ENCODE results near the gene ATF7IP. TPM values are rescaled to one million over a fixed set of nuclear protein-coding genes. Genes with fewer than 3 reads are reported as not detected.
A peak's percentile ranks its signal among the peaks of the same experiment; 100 is the strongest.

ATF7IP gene
- total RNA-seq, 4 donors from 2014 or later: 32.2 to 159 (median 85.3) TPM

- H3K36me3 ChIP-seq: peaks cover 0 to 45% (median 15%) of the 10 kb centered on the region in 4 donors
- no peak overlapping the region for H3K4me3 ChIP-seq
- no peaks in the 10 kb centered on the region for H3K9me3 ChIP-seq
- in situ Hi-C loops (cut with MboI; ENCODE audit: low pct_ligation_motif_present in 1 of 4, low pct_unique_long_range_greater_than_20kb in 1 of 4, low sequenced_read_pairs in 3 of 4) (no loop called here), intact Hi-C loops (cut with DNase I; ENCODE audit: low total_unique reads) (no loop called here)
- DNase-seq: no peak
- H3K4me1 ChIP-seq: no peaks in the 10 kb centered on the region
- TF ChIP-seq CTCF (IDR thresholded peaks at IDR 0.05): peak in 4 of 5 experiments; percentile 30 to 49 (median 32)
- TF ChIP-seq EP300 (IDR thresholded peaks at IDR 0.05; ENCODE audit: low read depth): no peak
- TF ChIP-seq POLR2AphosphoS5 (IDR thresholded peaks at IDR 0.05): no peak
- no peak for TF ChIP-seq POLR2A (IDR thresholded peaks at IDR 0.05)
- WGBS, 2 donors (ENCODE audit: low coverage in 1 of 2): 78 to 86% methylated on average over 1 to 2 of the region's 2 CpGs
- no peak overlapping the region for H3K27ac ChIP-seq
- H3K27me3 ChIP-seq: no peaks in the 10 kb centered on the region
Measured at GRCh38 chr12:14454098-14454907, 88.8 kb downstream of the ATF7IP start.

DNA sequence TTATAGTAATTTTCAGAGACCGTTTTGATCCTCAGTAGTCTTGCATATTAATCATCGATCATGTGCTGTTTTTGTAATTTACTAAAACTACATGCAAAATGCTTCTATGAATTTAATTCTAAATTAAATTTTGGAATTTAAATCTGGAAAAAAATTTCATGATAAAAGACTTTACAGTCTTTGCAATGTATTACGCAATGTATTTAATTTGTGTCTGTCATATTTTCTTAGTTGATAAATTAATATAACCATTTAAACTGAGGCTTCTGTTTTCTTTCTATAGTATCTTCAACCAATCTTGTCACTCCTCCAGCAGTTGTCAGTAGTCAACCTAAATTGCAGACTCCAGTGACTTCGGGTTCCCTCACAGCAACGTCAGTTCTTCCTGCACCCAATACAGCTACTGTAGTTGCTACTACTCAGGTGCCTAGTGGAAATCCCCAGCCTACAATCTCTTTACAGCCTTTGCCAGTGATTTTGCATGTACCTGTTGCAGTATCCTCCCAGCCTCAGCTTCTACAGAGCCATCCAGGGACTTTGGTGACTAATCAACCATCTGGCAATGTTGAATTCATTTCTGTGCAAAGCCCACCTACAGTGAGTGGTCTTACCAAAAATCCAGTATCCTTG is 94.8 kb downstream of the ATF7IP start:
- WGBS, 2 donors (ENCODE audit: low coverage in 1 of 2): 90 to 95% methylated on average over 5 of the region's 5 CpGs
- no peak for TF ChIP-seq POLR2A (IDR thresholded peaks at IDR 0.05)
- TF ChIP-seq EP300 (IDR thresholded peaks at IDR 0.05; ENCODE audit: low read depth): no peak
- no peak for TF ChIP-seq CTCF (IDR thresholded peaks at IDR 0.05)
- TF ChIP-seq POLR2AphosphoS5 (IDR thresholded peaks at IDR 0.05): no peak
- in situ Hi-C loops (cut with MboI; ENCODE audit: low pct_ligation_motif_present in 1 of 4, low pct_unique_long_range_greater_than_20kb in 1 of 4, low sequenced_read_pairs in 3 of 4) (no loop called here), intact Hi-C loops (cut with DNase I; ENCODE audit: low total_unique reads) (no loop called here)
- no peak for DNase-seq
- Histone ChIP-seq H3K36me3 (peaks cover 0 to 69% (median 16%) of the 10 kb centered on the region in 4 donors), H3K4me1 (no peaks in the 10 kb centered on the region), H3K9me3 (no peaks in the 10 kb centered on the region), H3K27me3 (no peaks in the 10 kb centered on the region), H3K4me3 (no peak overlapping the region), H3K27ac (no peak overlapping the region)

GRCh38 chr12:14471497-14471896 is 106.0 kb downstream of the ATF7IP start:
- DNase-seq: no peak
- Histone ChIP-seq H3K27ac (no peak overlapping the region), H3K27me3 (no peaks in the 10 kb centered on the region), H3K36me3 (peaks cover 0 to 62% (median 31%) of the 10 kb centered on the region in 4 donors), H3K9me3 (peaks cover 34 to 45% of the 10 kb centered on the region in 2 donors), H3K4me1 (peaks cover 0 to 8% (median 0%) of the 10 kb centered on the region in 4 donors), H3K4me3 (no peak overlapping the region)
- WGBS, 2 donors (ENCODE audit: low coverage in 1 of 2): 100% methylated on average over 1 of the region's 1 CpG
- intact Hi-C loops (cut with DNase I; ENCODE audit: low total_unique reads): no loop called here
- in situ Hi-C loops (cut with MboI; ENCODE audit: low pct_ligation_motif_present in 1 of 4, low pct_unique_long_range_greater_than_20kb in 1 of 4, low sequenced_read_pairs in 3 of 4): no loop called here
- TF ChIP-seq POLR2A (IDR thresholded peaks at IDR 0.05): no peak
- TF ChIP-seq CTCF (IDR thresholded peaks at IDR 0.05): no peak
- no peak for TF ChIP-seq EP300 (IDR thresholded peaks at IDR 0.05; ENCODE audit: low read depth)
- no peak for TF ChIP-seq POLR2AphosphoS5 (IDR thresholded peaks at IDR 0.05)

DNA sequence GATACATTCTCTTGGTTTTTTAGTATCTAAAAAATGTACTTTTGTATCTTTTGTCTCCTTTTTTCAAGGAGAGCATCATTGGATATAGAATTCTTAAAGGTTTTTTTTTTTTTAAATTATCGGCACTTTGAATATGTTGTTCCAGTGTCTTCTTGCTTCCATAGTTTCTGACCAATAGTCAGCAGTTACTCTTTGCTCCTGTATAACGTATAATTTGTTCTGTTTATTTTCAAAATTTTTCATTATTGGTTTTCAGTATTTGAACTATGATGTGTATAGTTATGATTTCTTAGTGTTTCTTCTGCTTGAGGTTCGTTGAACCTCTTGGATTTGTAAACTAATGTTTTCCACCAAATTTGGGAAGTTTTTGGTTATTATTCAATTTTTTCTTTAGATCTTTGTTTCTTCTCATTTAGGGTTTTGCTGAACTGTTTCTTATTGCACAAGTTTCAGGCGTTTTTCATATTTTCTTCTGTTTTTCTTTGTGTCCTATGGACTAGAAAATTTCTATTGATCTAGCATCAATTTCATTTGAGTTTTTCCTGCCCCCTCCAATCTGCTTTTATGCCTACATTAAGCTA is 108.3 kb downstream of the ATF7IP start:
- Histone ChIP-seq H3K4me3 (no peak overlapping the region), H3K36me3 (peaks cover 0 to 77% (median 30%) of the 10 kb centered on the region in 4 donors), H3K27me3 (no peaks in the 10 kb centered on the region), H3K4me1 (no peaks in the 10 kb centered on the region), H3K9me3 (peaks cover 34 to 45% of the 10 kb centered on the region in 2 donors), H3K27ac (no peak overlapping the region)
- intact Hi-C loops (cut with DNase I; ENCODE audit: low total_unique reads) (no loop called here), in situ Hi-C loops (cut with MboI; ENCODE audit: low pct_ligation_motif_present in 1 of 4, low pct_unique_long_range_greater_than_20kb in 1 of 4, low sequenced_read_pairs in 3 of 4) (no loop called here)
- no peak for DNase-seq
- WGBS, 2 donors (ENCODE audit: low coverage in 1 of 2): 89 to 90% methylated on average over 4 of the region's 4 CpGs
- TF ChIP-seq POLR2AphosphoS5 (IDR thresholded peaks at IDR 0.05) (no peak), CTCF (IDR thresholded peaks at IDR 0.05) (no peak), POLR2A (IDR thresholded peaks at IDR 0.05) (no peak), EP300 (IDR thresholded peaks at IDR 0.05; ENCODE audit: low read depth) (no peak)

Data from transverse colon (tissue), 4 donors.